ENCODE results near the gene GLS. TPM values are rescaled to one million over a fixed set of nuclear protein-coding genes. Genes with fewer than 3 reads are reported as not detected.

GLS gene
- total and polyA plus RNA-seq, 2 donors (not counting 3 experiments of a cell fraction or from before 2014, with no cell fraction given): 49.0 to 183 TPM

DNA sequence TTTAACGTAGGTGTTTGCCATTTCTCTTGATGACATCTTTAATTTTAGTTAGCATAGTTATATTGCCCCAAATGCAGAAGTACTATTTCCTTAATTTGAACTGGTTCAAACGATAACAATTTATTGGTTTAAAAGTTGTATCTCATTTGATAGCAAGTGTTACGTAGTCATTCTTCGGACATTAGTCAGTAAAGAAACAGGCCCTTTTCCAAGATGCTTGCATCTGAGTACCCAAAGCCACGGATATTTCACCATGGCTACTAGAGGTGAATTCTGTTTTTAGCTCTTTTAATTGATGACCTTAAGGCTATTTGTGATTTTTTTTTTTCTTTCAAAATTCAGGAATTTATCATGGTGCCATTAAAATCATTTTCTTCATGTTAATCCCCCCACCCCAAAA, 32.1 kb downstream of the GLS start:
- Histone ChIP-seq H3K79me2 (ENCODE audit: control insufficient read depth, insufficient read depth, low read length) (peaks cover 7% of the 10 kb centered on the region), H3K4me1 (ENCODE audit: control insufficient read depth, extremely low read depth, insufficient read depth, low read length) (peaks cover 5% of the 10 kb centered on the region), H4K20me1 (replicated peaks; ENCODE audit: control insufficient read depth, extremely low read depth, insufficient read depth, low read length) (no peaks in the 10 kb centered on the region), H3K9me1 (replicated peaks; ENCODE audit: control insufficient read depth, extremely low read depth, insufficient read depth, low read length) (no peaks in the 10 kb centered on the region), H3K27ac (ENCODE audit: insufficient read depth, low read depth, low read length) (no peak overlapping the region), H3K9me3 (replicated peaks; ENCODE audit: control insufficient read depth, insufficient read depth, low read length) (no peaks in the 10 kb centered on the region), H3K27me3 (ENCODE audit: control insufficient read depth in 2 of 2, insufficient read depth in 2 of 2, low read length in 2 of 2) (no peaks in the 10 kb centered on the region), H3K36me3 (ENCODE audit: control insufficient read depth in 2 of 2, extremely low read depth in 1 of 2, insufficient read depth in 2 of 2, low read length in 2 of 2) (peaks cover 4 to 23% of the 10 kb centered on the region in 2 experiments), H3K4me2 (ENCODE audit: insufficient read depth, low read length) (no peak overlapping the region), H3K4me3 (replicated peaks in 1 of 3; ENCODE audit: insufficient read depth in 1 of 3, low read depth in 1 of 3, low read length in 3 of 3) (no peak overlapping the region), H3K9ac (replicated peaks; ENCODE audit: extremely low read depth, insufficient read depth, low read length) (no peak overlapping the region), H2AFZ (ENCODE audit: low read depth, low read length) (no peak overlapping the region)
- dilution Hi-C loops (cut with MboI; ENCODE audit: extremely low pct_ligation_motif_present, low sequenced_read_pairs): no loop called here
- ChIA-PET POLR2A (no interaction called here), CTCF (interaction anchor here (1.3 to 1.5 kb wide), 2 partner anchors 10 to 18 kb away, joined by 3 to 5 read pairs; no protein-coding TSS in a partner anchor)
- TF ChIP-seq FOS (IDR thresholded peaks at IDR 0.05; ENCODE audit: borderline replicate concordance, insufficient read depth, low read length) (no peak), EZH2 (IDR thresholded peaks at IDR 0.05; ENCODE audit: borderline replicate concordance, low read depth, low read length, severe bottlenecking) (no peak), POLR2AphosphoS5 (IDR thresholded peaks at IDR 0.05; ENCODE audit: insufficient read depth, low read depth, low read length) (no peak), GATA2 (IDR thresholded peaks at IDR 0.05; ENCODE audit: insufficient read depth, insufficient read length, low read depth, low read length) (no peak), JUN (IDR thresholded peaks at IDR 0.05; ENCODE audit: borderline replicate concordance, insufficient read depth, insufficient read length, low read depth) (no peak)
- no peak for FAIRE-seq
- no peak for DNase-seq (ENCODE audit: low read depth, low spot score)
- intact Hi-C loops (cut with micrococcal nuclease): no loop called here
- no TSS peak for BruUV-seq (replicated peaks)

DNA sequence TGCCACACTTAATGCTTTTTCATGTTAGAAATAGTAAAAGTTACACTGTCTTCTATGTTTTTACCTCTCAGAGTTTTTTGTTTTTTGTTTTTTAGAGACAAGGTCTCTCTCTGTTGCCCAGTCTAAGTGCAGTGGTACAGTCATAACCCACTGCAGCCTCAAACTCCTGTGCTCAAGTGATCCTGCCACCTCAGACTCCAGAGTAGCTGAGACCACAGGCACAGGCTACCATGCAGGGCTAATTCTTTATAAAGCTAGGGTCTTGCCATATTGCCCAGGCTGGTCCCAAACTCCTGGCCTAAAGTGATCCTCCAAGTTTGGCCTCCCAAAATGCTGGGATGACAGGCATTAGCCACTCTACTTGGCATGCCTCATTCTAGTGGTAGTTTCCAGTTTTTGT, 33.1 kb downstream of the GLS start:
- no TSS peak for BruUV-seq (replicated peaks)
- H3K9me3 ChIP-seq (replicated peaks; ENCODE audit: control insufficient read depth, insufficient read depth, low read length): no peaks in the 10 kb centered on the region
- H4K20me1 ChIP-seq (replicated peaks; ENCODE audit: control insufficient read depth, extremely low read depth, insufficient read depth, low read length): no peaks in the 10 kb centered on the region
- H2AFZ ChIP-seq (ENCODE audit: low read depth, low read length): no peak overlapping the region
- H3K36me3 ChIP-seq (ENCODE audit: control insufficient read depth in 2 of 2, extremely low read depth in 1 of 2, insufficient read depth in 2 of 2, low read length in 2 of 2): peaks cover 4 to 23% of the 10 kb centered on the region in 2 experiments
- H3K27me3 ChIP-seq (ENCODE audit: control insufficient read depth in 2 of 2, insufficient read depth in 2 of 2, low read length in 2 of 2): no peaks in the 10 kb centered on the region
- no peak overlapping the region for H3K27ac ChIP-seq (ENCODE audit: insufficient read depth, low read depth, low read length)
- H3K79me2 ChIP-seq (ENCODE audit: control insufficient read depth, insufficient read depth, low read length): peaks cover 5% of the 10 kb centered on the region
- dilution Hi-C loops (cut with MboI; ENCODE audit: extremely low pct_ligation_motif_present, low sequenced_read_pairs) (no loop called here), intact Hi-C loops (cut with micrococcal nuclease) (no loop called here)
- POLR2A ChIA-PET: no interaction called here
- no peaks in the 10 kb centered on the region for H3K9me1 ChIP-seq (replicated peaks; ENCODE audit: control insufficient read depth, extremely low read depth, insufficient read depth, low read length)
- peaks cover 5% of the 10 kb centered on the region for H3K4me1 ChIP-seq (ENCODE audit: control insufficient read depth, extremely low read depth, insufficient read depth, low read length)
- H3K4me3 ChIP-seq (replicated peaks in 1 of 3; ENCODE audit: insufficient read depth in 1 of 3, low read depth in 1 of 3, low read length in 3 of 3): no peak overlapping the region
- no peak overlapping the region for H3K4me2 ChIP-seq (ENCODE audit: insufficient read depth, low read length)
- H3K9ac ChIP-seq (replicated peaks; ENCODE audit: extremely low read depth, insufficient read depth, low read length): no peak overlapping the region
- CTCF ChIA-PET: interaction anchor here (1.3 kb wide), 1 partner anchor 17 kb away, joined by 3 read pairs; no protein-coding TSS in a partner anchor
- no peak for DNase-seq (ENCODE audit: low read depth, low spot score)
- no peak for FAIRE-seq
- TF ChIP-seq FOS (IDR thresholded peaks at IDR 0.05; ENCODE audit: borderline replicate concordance, insufficient read depth, low read length): no peak
- TF ChIP-seq, protein P1, sequence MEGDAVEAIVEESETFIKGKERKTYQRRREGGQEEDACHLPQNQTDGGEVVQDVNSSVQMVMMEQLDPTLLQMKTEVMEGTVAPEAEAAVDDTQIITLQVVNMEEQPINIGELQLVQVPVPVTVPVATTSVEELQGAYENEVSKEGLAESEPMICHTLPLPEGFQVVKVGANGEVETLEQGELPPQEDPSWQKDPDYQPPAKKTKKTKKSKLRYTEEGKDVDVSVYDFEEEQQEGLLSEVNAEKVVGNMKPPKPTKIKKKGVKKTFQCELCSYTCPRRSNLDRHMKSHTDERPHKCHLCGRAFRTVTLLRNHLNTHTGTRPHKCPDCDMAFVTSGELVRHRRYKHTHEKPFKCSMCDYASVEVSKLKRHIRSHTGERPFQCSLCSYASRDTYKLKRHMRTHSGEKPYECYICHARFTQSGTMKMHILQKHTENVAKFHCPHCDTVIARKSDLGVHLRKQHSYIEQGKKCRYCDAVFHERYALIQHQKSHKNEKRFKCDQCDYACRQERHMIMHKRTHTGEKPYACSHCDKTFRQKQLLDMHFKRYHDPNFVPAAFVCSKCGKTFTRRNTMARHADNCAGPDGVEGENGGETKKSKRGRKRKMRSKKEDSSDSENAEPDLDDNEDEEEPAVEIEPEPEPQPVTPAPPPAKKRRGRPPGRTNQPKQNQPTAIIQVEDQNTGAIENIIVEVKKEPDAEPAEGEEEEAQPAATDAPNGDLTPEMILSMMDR (IDR thresholded peaks at IDR 0.05; ENCODE audit: extremely low read depth in 1 of 2, insufficient read depth in 1 of 2, low read depth in 1 of 2, low read length in 2 of 2): no peak
- TF ChIP-seq JUN (IDR thresholded peaks at IDR 0.05; ENCODE audit: borderline replicate concordance, insufficient read depth, insufficient read length, low read depth): no peak
- TF ChIP-seq POLR2A (IDR thresholded peaks at IDR 0.05; ENCODE audit: low read depth, low read length): no peak
- no peak for TF ChIP-seq MYC (IDR thresholded peaks at IDR 0.05; ENCODE audit: low read depth, low read length)
- TF ChIP-seq EZH2 (IDR thresholded peaks at IDR 0.05; ENCODE audit: borderline replicate concordance, low read depth, low read length, severe bottlenecking): no peak
- TF ChIP-seq POLR2AphosphoS5 (IDR thresholded peaks at IDR 0.05; ENCODE audit: insufficient read depth, low read depth, low read length): no peak

Data from endothelial cell of umbilical vein (primary cell).